KBM-7 (cell line): Measurements from ENCODE around the gene ATG101.

ENCODE experiments used
- DNase-seq: peaks from one replicate; pipeline ENCODE4 v3.0.0-alpha.2; 2015
- in situ Hi-C: fragments of 300-500 bp; cut with MboI; formaldehyde crosslinking; loops from 2 replicates; pipeline ENCODE4 v1.14.3; 2020; ENCODE audit warnings: low sequenced_read_pairs, low pct_unique_long_range_greater_than_20kb, mixed read lengths

The ATG101 gene

DNA sequence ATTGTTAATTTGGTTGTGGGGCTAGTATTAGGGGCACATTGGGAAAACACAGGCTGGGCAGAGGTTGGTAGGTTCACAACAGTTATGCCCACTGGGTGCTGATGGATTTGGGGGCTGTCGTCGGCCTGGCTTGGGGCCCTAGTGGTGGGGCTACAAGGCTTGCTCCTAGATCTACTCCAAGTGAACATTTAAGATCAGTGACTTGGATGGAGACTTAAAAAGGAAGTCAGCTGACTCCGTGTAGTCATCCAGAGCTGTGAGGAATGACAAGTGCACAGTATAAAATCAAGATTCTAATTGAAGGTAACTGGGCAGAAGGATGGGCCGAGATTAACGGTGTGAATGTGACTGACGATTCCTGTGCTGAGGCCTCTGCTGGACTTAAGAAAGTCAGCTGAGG lies 31.3 kb upstream of the ATG101 start:
- in situ Hi-C loops: loop anchor here (10.0 kb wide), 1 partner anchor 46 kb away; no protein-coding TSS in a partner anchor
- no peak for DNase-seq

DNA sequence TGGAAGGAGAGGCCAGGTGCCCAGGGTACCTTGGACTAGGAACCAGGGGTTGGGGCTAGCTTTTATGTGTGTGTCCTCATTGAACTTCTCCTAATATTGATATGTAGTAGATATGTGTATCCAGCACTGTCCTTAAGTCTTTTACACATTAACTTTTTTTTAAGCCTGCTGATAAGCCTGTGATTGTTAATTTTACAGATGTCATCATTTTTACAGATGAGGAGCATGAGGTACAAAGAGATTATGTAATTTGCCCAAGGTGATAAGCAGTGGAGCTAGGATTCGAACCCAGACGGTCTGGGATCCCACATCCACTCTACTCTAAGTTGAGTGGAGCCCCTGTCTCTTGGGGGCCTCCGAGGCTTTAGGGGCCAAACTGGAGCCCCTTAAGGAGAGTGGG lies 28.7 kb upstream of the ATG101 start:
- no peak for DNase-seq
- in situ Hi-C loops: no loop called here

DNA sequence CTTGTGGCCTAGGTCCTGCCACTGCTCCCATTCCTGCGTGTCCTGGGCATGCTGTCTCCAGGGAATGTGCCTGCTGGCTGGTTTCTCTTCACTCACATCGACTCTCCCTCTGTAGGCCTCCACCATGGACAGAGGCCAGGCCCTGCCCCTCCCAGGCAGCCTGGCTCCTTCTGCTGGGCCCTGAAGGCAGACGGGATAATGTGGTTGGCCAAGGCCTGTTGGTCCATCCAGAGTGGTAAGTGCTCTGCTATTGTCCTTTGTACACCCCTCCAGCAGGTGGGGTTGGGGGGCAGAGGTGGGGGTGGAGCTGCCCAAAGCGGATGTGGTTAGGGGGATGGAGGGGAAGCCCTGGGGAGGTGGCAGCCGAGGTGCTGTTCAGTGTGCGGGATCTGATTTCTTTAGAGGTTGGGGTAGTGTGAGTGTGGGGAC lies 28.1 kb upstream of the ATG101 start:
- DNase-seq: no peak
- in situ Hi-C loops: no loop called here

DNA sequence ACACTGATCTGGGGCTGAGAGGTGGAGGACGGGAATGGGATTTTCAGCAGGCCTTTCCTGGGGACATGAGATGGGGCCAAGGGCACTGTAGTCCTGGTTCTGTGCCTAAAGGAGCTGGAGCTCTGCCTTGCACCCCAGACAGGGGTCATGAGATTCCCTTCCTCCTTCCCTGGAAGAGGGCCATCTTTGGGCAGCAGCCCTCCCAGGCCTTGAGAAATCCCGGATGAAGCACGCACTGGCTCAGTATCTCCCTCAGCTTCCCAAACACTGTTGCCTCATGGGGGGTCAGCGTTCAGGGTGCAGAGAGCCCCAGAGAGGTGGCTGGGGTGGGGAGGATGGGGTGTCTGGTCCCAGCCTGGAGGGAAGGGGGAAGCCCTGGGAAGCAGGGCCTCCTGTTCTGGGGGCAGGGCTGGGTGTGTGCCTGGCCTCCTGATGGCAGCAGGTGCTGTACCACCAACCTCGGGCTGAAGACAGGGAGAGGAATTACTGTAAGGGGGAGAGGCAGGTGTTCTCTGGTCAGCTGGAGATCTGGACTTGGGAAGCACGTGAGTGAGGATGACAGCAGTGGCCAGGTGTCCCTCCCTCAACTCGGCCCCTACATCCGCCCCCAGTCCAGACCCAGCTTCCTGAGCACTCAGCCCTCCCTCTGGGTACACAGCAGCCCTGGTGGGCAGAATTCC lies 26.9 kb upstream of the ATG101 start:
- no peak for DNase-seq
- in situ Hi-C loops: no loop called here

DNA sequence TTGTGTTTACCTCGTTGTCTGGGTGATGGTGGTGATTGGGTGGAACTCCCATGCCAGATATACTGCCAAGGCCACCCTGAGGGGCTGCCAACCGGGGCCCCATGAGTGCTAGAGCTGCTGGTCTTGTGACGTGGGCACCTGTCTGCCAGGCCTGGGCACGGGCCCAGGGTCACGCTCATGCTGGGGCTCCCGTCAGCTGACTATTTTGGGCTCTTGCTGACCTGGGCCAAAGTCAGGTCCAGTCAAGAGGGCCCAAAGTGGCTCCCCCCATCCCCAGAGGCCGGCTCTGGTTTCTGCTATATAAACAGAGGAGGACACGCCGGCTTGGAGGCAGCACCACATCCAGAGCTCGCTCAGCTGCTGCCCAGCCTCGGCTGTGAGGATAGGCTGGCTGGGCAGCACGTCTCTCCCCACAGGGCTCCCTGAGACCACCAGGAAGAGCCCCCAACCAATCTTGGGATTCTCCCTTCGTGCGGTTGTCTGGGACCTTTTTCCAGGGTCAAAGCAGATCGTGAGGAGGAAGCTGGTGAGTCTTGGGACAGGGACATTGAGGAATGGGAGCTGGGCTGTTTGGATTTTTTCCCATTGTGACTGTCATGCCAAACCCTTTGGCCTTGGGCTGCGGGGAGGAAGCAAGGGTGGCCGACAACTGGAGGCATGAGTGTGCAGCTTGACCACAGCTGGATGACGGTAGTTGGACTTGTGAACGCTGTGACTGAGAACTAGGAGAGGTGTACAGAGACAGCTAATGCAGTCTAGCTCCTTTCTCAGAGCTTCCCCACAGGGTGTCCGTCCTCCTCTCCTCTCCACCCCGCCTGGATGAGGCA lies 26.2 kb upstream of the ATG101 start:
- in situ Hi-C loops: no loop called here
- DNase-seq: no peak

DNA sequence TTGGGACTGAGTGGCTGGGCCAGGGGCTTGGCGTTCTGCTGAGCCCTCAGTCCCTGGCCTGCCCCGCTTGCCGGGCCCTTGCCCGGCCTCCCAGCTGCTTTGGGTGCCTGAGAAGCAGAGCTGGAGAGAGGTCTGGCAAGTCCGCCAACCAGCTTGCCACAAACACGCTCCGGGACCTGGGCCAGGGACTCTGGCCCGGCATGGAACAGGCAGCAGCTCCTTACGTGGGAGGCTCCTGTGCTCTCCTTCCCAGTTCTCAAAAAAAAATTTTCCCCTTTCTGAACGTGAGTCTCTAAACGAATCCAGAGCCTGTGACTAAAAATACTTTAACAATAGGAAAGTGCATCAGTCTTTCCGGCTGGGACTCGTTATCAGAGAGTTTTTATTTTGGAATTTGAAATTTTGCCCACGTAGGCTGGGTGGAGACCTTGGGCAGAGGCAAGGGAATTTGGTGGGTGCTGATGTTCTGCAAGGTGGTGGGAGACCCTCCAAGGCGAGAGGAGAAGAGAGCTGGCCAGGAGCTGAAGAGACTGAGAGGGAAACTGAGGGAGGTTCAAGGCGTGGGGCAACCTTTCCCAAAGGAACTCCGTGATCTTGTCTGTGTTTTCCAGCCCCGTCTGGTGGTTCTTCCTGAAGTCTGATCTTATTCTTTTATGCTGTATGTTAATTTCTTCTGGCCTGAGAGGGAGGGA lies 25.3 kb upstream of the ATG101 start:
- no peak for DNase-seq
- in situ Hi-C loops: no loop called here

DNA sequence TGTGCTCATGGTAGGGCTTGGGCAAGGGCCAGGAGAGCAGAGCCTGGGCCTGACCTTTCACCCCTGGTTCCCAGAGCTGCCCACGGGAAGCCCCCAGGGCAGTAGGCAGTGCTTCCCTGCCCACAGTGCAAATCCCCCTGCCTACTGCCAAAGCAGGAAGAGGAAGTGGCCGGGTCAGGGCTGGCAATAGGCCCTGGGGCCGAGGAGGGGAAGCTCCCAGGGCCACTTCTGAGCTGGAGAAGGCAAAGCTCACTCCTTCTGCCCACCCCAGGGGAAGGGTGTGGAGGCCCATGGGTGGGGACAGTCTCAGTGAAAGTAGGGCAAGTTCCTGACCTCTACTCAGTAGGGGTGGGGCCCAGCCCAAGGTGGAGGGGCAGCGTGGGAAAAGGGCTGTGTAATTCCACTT lies 24.0 kb upstream of the ATG101 start:
- in situ Hi-C loops: no loop called here
- peak; percentile 16 for DNase-seq

DNA sequence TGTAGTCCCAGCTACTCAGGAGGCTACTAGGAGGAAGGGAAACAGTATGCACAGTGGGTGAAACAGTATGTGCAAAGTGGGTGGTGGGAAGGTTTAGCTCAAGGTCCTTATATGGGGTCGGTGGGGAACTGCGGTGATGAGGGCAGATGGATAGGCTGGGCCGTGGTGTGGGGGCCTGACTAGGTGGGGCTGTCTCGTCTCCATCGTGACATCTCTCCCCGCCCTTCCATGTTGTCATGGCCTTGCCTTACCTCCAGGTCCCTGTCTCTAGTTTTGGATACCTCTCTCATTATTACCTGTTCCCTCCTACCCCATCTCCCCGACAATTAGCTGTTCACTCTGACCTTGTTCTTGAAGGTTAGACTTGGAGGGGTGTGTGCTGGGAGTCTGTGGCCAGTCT lies 22.9 kb upstream of the ATG101 start:
- in situ Hi-C loops: no loop called here
- DNase-seq: no peak

DNA sequence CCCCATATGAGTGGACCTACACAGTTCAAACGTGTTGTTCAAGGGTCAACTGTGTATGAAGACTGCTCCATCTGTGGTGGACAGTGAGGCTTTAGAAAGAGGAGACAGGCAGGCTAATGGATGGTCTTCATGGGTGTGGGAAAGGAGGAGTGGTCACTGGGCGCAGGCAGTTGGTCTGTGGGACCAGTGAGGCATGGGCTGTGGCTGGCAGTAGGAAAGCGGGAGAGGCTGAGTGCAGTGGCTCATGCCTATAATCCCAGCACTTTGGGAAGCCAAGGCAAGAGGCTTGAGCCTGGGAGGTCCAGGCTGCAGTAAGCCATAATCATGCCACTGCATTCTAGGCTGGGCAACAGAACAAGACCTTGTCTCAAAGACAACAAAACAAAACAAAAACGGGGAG lies 20.5 kb upstream of the ATG101 start:
- in situ Hi-C loops: no loop called here
- no peak for DNase-seq

DNA sequence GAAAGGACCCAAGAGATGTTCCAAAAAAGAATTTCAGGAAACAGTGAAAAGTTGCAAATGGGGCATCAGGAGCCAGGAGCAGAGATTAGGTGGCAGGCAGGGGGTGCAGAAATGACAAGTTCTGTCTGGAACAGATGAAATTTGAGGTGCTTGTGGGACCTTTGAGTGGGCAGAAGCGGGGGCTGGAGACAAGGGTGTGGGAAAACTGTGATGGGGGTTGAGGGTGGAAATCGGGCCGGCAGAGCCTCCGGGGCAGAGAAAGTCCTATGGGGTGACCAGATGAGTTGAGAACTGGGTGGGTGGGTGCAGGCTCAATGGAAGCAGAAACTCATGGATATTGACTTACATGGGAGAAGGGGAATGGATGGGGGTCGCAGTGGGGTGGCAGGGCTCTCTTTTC lies 20.1 kb upstream of the ATG101 start:
- in situ Hi-C loops: no loop called here
- no peak for DNase-seq

DNA sequence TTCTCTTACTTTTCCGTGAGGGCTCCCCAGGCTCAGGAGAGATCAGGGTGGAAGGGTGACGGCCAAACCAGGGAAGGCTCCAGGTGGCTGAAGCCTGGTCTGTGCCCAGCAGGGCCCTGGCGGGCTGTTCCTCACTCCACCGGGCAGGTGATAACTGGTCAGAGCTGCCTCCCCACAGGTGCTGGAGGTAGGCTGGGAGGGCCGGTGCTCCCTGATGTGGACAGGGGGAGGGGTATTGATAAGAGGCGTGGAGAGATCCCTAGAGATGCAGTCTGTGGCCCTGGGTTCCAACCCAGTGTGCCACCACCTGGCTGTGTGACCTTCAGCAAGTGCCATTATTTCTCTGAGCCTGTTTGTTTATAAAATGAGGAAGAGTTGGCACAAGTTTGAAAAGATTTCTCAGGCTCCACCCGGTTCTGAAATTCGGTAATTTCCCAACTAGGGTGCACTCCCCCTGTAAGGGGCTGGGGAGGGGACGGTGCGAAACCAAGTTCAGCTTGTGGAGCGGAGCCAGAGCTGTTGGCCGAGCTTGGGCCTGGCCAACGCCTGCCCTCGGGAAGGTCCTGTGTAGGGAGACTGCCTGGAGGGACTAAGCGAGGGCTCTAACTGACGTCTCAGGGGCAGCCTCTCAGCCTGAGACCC lies 19.5 kb upstream of the ATG101 start:
- in situ Hi-C loops: no loop called here
- no peak for DNase-seq

DNA sequence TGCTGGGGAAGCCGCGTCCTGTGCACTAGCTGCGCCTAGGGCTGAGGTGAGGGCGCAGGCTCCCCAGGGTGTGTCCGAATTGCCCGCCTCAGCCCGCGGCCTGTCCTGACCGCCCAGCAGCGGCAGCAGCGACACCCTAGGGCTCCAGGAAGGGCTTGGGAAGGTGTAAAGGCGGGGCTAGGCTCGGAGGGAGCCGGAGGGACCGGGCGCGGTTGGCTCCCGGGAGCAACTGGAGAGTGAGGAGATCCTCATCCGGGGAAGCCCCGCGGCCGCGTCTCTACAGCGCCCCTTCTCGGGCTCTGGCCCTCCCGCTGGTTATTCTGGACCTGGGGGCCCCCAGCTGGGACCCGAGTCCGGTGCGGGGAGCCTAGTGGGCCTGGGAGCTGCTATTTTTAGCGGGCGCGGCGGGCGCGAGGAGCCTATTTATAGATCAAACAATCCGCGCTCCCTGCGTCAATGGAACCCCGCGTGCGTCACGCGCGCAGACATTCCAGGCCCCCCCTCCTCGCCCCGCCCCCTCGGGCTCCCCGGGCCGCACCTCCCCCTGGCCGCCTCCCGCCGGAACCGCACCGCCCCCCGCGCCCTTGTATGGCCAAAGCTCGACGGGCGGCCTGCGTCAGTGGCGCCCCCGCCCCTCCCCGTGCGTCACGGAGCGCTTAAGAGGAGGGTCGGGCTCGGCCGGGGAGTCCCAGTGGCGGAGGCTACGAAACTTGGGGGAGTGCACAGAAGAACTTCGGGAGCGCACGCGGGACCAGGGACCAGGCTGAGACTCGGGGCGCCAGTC lies 18.8 kb upstream of the ATG101 start, which contains the start of gene NR4A1:
Gene NR4A1 (plus strand): TSS at position 685 of the 784 bp plus-strand sequence. CDS start 2,887 bp downstream, outside the sequence.
- in situ Hi-C loops: no loop called here
- DNase-seq: peak; percentile 79

DNA sequence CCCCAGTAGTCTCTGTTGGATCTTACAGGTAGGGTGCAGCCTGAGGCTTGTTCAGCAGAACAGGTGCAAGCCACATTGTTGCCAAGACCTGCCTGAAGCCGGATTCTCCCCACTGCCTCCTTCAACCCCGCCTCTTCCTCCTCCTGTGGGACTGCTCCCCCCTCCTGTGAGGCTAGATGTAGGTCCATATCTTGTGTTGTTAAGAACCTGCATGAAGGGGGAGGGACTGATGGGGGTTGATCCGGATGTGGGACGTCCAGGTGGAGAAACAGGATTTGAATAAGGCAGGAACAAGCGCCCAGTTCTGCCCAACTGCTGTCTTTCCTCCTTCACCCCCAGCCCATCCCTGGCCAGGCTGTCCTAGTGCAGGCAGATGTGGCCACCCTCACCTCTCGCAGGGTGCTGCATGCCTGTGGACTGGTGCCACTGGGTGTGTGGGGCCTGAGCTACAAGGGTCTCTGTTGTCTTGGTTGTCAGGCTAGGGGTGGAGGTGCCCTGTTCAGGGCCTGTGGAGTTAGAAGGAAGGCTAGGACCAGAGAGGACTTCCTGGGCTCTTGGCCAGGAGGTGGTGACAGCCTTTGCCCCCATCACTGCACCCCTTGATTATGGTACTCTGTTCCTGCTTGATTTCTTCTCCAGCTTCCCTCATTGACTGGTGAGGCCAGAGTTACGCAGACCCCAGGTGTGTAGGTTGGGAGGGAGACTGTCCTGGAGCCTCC lies 17.2 kb upstream of the ATG101 start:
- in situ Hi-C loops: no loop called here
- DNase-seq: peak; percentile 20

DNA sequence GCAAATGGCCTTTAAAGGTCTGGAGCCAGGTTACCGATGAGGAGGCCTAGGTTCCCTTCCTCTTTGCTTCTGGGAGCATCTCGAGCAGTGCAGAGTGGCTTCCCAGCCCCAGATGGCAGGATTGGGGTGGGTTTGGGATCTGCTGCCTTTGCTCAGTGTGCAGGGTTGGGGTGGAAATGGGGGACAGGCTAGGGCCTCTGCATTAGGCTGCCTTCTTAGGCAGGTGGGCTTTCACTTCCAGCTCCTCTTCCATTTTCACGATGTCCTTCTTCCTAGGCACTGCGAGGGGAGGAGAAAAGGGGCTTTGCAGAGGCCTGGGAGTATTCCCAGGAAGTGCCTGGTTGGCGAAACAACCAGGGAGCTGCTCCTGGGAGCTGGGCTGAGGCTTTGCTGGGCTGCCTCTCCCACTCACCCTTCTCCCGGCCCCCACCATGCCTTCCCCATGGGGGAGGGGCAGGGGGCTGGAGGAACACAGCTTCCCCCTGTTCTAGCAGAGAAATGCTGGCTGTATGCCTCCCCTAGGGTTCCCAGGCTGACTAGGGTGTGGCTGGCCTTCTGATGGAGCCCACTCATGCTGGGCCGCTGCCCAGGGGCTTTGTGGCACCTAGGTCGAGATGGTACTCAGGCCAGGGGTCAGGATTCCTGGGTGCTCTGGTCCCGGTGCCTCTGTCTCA lies 16.1 kb upstream of the ATG101 start:
- DNase-seq: no peak

DNA sequence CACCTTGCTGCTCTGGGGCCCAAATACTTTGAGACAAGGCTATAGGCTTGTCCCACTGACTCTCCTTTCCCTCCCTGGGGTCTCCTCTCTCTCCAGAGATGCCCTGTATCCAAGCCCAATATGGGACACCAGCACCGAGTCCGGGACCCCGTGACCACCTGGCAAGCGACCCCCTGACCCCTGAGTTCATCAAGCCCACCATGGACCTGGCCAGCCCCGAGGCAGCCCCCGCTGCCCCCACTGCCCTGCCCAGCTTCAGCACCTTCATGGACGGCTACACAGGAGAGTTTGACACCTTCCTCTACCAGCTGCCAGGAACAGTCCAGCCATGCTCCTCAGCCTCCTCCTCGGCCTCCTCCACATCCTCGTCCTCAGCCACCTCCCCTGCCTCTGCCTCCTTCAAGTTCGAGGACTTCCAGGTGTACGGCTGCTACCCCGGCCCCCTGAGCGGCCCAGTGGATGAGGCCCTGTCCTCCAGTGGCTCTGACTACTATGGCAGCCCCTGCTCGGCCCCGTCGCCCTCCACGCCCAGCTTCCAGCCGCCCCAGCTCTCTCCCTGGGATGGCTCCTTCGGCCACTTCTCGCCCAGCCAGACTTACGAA lies 15.4 kb upstream of the ATG101 start:
- in situ Hi-C loops: no loop called here

More for the DNA sequence above, 16.1 kb upstream of the ATG101 start:
- in situ Hi-C loops: no loop called here

DNA sequence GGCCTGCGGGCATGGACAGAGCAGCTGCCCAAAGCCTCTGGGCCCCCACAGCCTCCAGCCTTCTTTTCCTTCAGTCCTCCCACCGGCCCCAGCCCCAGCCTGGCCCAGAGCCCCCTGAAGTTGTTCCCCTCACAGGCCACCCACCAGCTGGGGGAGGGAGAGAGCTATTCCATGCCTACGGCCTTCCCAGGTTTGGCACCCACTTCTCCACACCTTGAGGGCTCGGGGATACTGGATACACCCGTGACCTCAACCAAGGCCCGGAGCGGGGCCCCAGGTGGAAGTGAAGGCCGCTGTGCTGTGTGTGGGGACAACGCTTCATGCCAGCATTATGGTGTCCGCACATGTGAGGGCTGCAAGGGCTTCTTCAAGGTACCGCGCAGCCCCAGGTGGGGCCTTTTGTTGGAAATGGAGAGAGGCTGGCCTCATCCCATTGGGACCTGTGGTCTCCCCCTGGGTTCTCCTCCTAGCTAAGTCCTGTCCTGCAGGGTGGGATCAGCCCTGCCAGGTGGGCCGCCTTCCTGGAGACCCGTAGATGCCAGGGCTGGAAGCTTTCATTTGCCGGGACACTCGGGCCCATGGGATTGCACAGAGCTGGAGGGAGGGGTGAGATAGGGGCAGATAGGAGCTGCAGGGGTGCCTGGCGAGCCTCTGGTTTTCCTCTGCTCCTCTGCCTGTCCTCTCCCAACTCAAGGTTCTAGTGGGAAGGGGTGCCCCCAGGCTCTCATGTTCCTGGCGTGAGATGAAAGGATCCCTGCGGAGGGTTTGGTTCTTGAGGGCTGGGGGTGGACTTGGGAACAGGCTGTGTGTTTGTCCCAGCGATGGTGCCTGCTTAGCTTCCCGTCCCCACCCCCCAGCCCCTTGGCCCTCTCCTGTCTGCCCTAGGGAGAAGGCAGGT lies 14.7 kb upstream of the ATG101 start:
- in situ Hi-C loops: no loop called here

More for the DNA sequence above, 15.4 kb upstream of the ATG101 start:
- no peak for DNase-seq

More for the DNA sequence above, 14.7 kb upstream of the ATG101 start:
- DNase-seq: no peak
